RCC 7860 (cell line): Measurements from ENCODE around the gene GSKIP.
"Not testable (repeated sequence)": the region's sequence is repeated elsewhere in the genome, so short reads cannot be mapped to it uniquely, and the experiment has no call there.

Source experiments
- DNase-seq: peaks from one replicate; pipeline ENCODE4 v3.0.0-alpha.2; 2015; ENCODE audit warnings: low spot score
- FAIRE-seq: peaks from 2 replicates; lab custom pipeline; 2012; peaks lifted over from hg19 to GRCh38; lab: Jason Lieb, UNC

GSKIP gene

DNA sequence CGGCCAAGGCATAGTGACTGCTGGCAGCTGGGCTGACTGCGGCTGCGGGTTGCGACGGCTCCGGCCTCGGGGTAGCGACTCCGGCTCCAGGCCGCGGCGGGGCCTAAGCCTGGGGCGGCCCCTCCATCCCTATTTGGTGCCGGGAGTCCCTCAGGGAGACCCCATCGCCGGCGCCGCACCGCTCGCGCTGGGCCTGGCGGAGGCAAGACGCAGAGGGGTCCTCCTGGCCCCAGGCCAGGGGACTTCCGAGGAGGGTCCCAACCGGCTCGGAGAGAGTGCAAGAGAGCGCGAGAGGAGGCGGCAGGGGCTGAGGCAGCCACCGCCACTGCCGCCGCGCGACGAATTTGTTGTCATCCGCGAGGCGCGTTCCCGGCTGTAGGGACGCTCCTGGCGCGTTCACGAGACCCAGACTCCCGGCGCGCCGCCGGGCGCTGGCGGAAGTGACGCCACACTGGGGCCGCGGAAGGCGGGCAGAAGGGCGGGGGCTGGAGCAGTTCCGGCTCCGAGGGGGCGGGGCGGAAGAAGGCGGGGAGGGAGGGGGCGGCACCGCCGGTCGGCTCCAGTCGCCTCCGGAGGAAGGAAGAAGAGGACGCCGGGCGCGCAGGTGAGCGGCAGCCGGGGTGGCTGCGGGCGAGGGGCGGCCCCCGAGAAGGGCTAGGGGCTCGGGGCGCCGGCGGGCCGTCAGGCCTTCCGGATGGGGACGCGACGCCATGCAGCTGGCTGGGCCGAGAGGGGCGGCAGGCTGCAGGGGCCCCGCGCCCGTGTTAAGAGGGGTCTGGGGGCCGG, at the start of gene GSKIP, which contains the start of gene ATG2B:
Gene GSKIP (plus strand): TSS at position 562 of the 786 bp plus-strand sequence. CDS start 18,722 bp downstream, outside the sequence.
Gene ATG2B (minus strand): TSS at position 377 of the 786 bp plus-strand sequence. CDS start 365 bp downstream, at position 12.
- FAIRE-seq: no peak
- DNase-seq: peak; percentile 55

- no peak for FAIRE-seq
- no peak for DNase-seq
These were observed 47.2 kb upstream of the GSKIP start for GRCh38 chr14:96316087-96316486.

DNA sequence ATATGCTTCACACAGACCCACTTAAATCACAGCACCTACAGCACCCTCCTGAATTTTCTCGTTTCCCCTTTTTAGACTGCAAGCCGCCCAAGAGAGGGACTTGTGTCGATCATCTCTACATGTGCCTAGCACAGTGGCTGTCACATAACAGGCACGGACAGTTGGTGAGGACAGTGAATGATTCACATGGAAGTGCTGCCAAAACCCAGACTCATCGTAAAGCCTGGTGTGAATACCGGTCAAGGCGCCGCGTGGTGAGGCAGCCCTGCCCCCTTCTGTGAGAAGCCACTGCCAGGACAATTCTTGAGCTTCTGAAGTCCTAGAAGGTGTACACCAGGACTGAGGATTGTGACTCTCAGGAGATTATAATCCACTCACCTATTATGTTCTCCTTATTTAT, 44.5 kb upstream of the GSKIP start:
- DNase-seq: no peak
- FAIRE-seq: no peak

DNA sequence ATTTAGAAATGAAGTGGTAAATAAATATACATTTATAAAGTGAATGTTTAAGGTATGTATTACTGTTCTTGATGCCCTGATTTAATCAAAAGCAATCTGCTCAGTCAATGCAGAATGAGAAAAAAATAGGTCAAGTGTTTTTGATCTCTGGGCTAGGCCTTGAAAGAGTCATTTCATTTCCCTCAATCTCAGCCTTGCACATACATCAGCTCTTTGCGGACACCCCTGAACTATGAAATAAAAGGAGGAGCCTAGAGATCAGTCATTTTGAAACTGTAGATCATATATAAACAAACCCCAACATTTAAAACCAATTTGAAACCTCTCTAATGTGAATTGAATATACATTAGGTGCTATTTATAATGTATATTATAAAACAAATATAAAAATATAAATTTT, 42.7 kb upstream of the GSKIP start:
- FAIRE-seq (no peak), DNase-seq (no peak)

- FAIRE-seq: no peak
- DNase-seq: no peak
These were observed 39.1 kb upstream of the GSKIP start for GRCh38 chr14:96324219-96324618.

DNA sequence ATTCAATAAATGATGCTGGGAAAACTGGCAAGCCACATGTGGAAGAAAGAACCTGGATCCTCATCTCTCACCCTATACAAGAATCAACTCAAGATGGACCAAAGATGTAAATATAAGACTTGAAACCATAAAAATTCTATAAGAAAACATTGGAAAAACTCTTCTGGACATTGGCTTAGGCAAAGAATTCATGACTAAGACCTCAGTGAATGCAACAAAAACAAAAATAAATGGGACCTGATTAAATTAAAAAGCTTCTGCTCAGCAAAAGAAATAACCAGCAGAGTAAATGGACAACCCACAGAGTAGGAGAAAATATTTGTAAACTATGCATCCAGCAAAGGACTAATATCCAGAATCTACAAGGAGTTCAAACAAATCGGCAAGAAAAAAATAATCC, 24.8 kb upstream of the GSKIP start:
- FAIRE-seq: no peak
- no peak for DNase-seq

DNA sequence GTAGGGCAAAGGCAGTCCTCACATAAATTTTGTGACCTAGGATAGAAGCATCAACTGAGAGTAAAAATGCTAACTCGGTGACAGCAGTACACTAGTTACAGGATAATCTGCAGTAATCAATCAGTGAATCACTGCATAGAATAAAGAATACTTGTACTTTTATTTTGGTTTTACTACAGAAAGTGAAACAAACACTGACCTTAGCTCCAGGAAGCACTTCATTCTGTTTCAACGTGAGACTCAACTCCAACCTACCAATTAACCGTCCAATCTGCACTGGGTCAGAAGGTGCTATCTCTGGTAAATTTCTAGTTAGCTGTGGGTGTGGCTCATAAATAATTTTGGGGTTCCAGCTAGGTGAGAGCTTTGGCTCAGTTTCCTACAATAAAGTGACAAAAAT, 22.0 kb upstream of the GSKIP start:
- no peak for DNase-seq
- no peak for FAIRE-seq

- no peak for FAIRE-seq
- no peak for DNase-seq
These were observed 17.7 kb upstream of the GSKIP start for GRCh38 chr14:96345669-96346068.

DNA sequence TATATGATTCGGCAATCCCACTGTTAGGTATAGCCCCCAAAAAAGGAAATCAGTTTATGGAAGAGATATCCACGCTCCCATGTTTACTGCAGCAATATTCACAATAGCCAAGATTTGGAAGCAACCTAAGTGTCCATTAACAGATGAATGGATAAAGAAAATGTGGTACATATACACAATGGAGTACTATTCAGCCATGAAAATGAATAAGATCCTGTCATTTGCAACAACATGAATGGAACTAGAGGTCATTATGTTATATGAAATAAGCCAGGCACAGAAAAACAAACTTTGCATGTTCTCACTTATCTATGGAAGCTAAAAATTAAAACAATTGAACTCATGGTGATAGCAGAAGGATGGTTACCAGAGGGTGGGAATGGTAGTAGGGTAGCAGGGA, 15.4 kb upstream of the GSKIP start:
- not testable (repeated sequence) for FAIRE-seq, DNase-seq

DNA sequence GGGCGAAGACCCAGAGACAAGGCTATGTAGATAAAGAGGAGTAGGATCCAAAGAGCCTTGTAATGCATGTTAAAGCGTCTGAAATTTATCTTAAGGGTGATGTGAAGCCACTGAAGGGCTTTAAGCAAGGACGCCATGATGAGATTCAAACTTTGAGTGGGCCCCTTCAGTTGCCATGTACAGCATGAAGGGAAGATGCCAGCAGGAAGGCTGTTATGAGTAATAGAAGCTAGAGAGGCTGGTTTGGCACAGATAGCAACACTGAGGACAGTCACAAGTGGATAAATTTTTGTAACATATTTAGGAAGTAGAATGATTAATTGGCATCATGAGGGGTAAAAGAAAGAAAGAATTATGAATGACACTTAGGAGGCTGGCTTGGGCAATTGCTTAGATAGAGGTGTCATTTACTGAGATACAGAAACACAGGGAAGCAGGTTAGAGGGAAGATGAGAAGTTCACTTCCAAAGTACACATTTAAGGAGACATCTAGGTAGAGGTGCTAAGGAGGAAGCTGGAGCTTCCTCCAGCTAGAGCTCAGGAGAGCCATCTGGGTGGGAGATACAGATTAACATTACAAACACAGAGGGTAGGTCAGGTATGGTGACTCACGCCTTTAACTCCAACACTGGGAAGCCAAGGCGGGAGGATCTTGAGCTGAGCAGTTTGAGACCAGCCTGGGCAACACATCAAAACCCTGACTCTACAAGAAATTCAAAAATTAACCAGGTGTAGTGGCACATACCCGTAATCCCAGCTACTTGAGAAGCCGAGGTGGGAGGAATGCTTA, 13.8 kb upstream of the GSKIP start:
- no peak for DNase-seq
- FAIRE-seq: no peak

- no peak for FAIRE-seq
- DNase-seq: no peak
These were observed 11.3 kb upstream of the GSKIP start for GRCh38 chr14:96351986-96352385.

GRCh38 chr14:96352708-96353107, 10.6 kb upstream of the GSKIP start:
- DNase-seq (no peak), FAIRE-seq (no peak)

DNA sequence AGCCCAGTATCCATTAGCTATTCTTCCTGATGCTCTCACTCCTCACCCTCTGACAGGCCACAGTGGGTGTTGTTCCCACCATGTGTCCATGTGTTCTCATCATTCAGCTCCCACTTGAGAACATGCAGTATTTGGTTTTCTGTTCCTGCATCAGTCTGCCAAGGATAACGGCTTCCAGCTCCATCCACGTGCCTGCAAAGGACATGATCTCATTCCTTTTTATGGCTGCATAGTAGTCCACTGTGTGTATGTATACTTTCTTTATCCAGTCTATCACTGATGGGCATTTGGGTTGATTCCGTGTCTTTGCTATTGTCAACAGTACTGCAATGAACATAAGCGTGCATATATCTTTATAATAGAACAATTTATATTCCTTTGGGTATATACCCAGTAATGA, 9.1 kb upstream of the GSKIP start:
- FAIRE-seq (no peak), DNase-seq (no peak)

GRCh38 chr14:96357216-96357615, 6.1 kb upstream of the GSKIP start:
- no peak for DNase-seq
- FAIRE-seq: no peak

GRCh38 chr14:96359959-96360358, 3.4 kb upstream of the GSKIP start:
- DNase-seq: no peak
- FAIRE-seq: no peak

GRCh38 chr14:96362071-96362964, 1.0 kb upstream of the GSKIP start:
- no peak for FAIRE-seq

DNA sequence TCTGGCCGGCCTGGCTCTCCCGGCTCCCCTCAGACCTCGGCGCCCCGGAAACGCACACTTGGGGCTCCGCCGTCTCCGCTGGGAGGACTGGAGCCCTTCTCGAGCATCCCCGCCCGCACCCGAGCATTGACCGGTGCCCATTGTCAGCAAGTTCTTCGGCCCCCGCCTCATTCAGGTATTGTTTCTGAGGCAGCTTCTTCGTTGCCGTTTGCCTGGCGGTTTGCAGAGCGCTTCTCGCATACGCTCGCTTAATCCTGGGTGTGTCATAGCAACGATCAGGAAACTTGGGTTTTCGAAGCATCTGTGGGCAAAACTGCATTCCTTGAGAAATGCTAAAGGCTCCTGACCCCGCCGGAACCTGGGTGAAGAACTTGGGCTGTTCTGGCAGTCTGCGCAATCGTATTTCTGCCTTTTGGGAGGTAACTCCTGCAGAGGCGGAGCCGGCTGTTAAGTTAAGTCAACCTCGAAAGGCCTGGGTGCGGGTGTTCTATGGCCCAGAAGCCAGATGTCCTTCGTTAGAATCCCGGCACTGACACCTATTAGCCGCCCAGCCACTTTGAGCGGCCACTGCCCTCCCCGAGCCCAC, 518 bp downstream of the GSKIP start:
- no peak for FAIRE-seq
- DNase-seq: peak; percentile 15

More at GRCh38 chr14:96362071-96362964, 1.0 kb upstream of the GSKIP start:
- DNase-seq: no peak

- no peak for DNase-seq
- no peak for FAIRE-seq
These were observed 1.6 kb downstream of the GSKIP start for GRCh38 chr14:96364962-96365361.

DNA sequence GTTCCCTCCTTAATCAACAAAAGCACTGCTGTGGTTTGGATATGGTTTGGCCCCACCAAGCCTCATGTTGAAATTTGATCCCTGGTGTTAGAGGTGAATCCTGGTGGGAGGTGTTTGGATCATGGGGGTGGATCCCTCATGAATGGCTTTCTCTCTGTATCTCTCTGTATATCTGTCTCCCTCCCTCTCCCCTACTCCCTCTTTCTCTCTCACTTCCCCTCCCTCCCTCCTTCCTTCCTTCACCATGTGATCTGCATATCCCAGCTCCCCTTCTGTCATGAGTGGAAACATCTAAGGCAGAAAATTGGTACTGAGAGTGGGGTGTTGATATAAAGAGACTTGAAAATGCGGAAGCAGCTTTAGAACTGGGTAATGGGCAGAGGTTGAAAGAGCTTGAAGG, 5.2 kb downstream of the GSKIP start:
- no peak for FAIRE-seq
- DNase-seq: no peak

GRCh38 chr14:96370528-96370927, 7.2 kb downstream of the GSKIP start:
- DNase-seq (no peak), FAIRE-seq (no peak)

DNA sequence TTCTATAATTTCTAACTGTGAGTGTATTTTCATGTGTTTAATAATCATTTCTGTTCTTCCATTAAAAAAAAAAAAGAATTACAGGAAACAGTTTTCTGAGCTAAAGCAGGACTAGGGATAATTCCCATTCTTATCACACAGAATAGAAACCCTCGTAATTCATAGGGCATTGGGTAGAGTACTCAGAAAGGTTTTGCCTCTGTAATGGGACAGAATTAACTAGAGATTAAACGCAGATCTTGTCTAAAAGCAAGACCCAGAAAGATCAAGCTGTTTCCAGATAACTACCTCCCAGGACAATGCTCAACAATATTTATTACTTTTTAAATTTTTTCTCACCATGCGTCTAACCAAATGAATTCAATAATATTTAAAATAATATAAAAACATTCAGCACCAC, 10.2 kb downstream of the GSKIP start:
- DNase-seq (no peak), FAIRE-seq (no peak)
